ENCODE data around the gene PROSER2. TPM values are rescaled to one million over a fixed set of nuclear protein-coding genes. Genes with fewer than 3 reads are reported as not detected.

The PROSER2 gene
- total and polyA plus RNA-seq, 2 of the 13 experiments (the other 11 are each of a cell fraction or from before 2014, with no cell fraction given), result 6.9 to 7.7 TPM

- peak; percentile 87 for TF ChIP-seq DMAP1 (CRISPR knock-in tag; IDR thresholded peaks at IDR 0.05)
- TF ChIP-seq CBX1 (IDR thresholded peaks at IDR 0.05; ENCODE audit: low read depth), result peak; percentile 51
- TF ChIP-seq IKZF1 (IDR thresholded peaks at IDR 0.05), result no peak
- peak; percentile 33; the same call in 1 of the 2 replicates for TF ChIP-seq PHF8 (CRISPR knock-in tag; IDR thresholded peaks at IDR 0.05)
- TF ChIP-seq NR0B2 (CRISPR knock-in tag; IDR thresholded peaks at IDR 0.05), result no peak
- TF ChIP-seq ZNF687 (CRISPR knock-in tag; IDR thresholded peaks at IDR 0.05), result peak; percentile 99
- no peak for TF ChIP-seq ZFP1 (CRISPR knock-in tag; IDR thresholded peaks at IDR 0.05)
- TF ChIP-seq ZZZ3 (CRISPR knock-in tag; IDR thresholded peaks at IDR 0.05; ENCODE audit: borderline replicate concordance), result no peak
- no peak for TF ChIP-seq LRRFIP1 (CRISPR knock-in tag; conservative IDR thresholded peaks at IDR 0.05)
- no peak for TF ChIP-seq TSC22D2 (CRISPR knock-in tag; IDR thresholded peaks at IDR 0.05; ENCODE audit: borderline replicate concordance)
- TF ChIP-seq TOE1 (CRISPR knock-in tag; IDR thresholded peaks at IDR 0.05), result no peak
- TF ChIP-seq ZNF850 (CRISPR knock-in tag; conservative IDR thresholded peaks at IDR 0.05), result no peak
- no peak for TF ChIP-seq HBP1 (CRISPR knock-in tag; IDR thresholded peaks at IDR 0.05; ENCODE audit: low read depth)
- no peak for TF ChIP-seq ZNF816 (CRISPR knock-in tag; IDR thresholded peaks at IDR 0.05; ENCODE audit: borderline replicate concordance)
- no peak for TF ChIP-seq GTF2F1 (IDR thresholded peaks at IDR 0.05; ENCODE audit: low read length)
- no peak for TF ChIP-seq ZNF354B (CRISPR knock-in tag; IDR thresholded peaks at IDR 0.05)
- no peak for TF ChIP-seq DNMT3B (CRISPR knock-in tag; conservative IDR thresholded peaks at IDR 0.05)
- peak; percentile 20 for TF ChIP-seq YY1 (IDR thresholded peaks at IDR 0.05; ENCODE audit: insufficient read depth, insufficient replicate concordance, low read depth, low read length)
- no peak for TF ChIP-seq ZEB1 (IDR thresholded peaks at IDR 0.05; ENCODE audit: insufficient replicate concordance, low read depth)
- no peak for TF ChIP-seq RBM39 (IDR thresholded peaks at IDR 0.05; ENCODE audit: low read depth, low read length, poor library complexity, severe bottlenecking)
Measured at GRCh38 chr10:11881477-11882417, 58.6 kb downstream of the PROSER2 start (continued).

Measured in HepG2 (cell line).